IMR-90 (cell line): ENCODE results near the gene CDRT15L2. TPM values are rescaled to one million over a fixed set of nuclear protein-coding genes. Genes with fewer than 3 reads are reported as not detected.
"Not testable (repeated sequence)": the region's sequence is repeated elsewhere in the genome, so short reads cannot be mapped to it uniquely, and the experiment has no call there.

Source experiments
- ATAC-seq: fragments of 200-7000 bp; cut with Tn5 transposase; 2 replicates; pipeline ENCODE4 v1.9.1; 2020; ENCODE audit warnings: low read depth, mild to moderate bottlenecking, moderate library complexity
- BruUV-seq: library from RNA; stranded (reverse); fragments of 400-500 nt; replicated peaks from 2 replicates; lab custom pipeline; 2021; lab: Mats Ljungman, UMichigan
- CTCF ChIA-PET: fragments of 300-600 bp; formaldehyde crosslinking; extraction: SDS; loops from one replicate; lab custom pipeline; 2021; ENCODE audit warnings: antibody characterized with exemption; lab: Yijun Ruan, JAX
- POLR2A ChIA-PET: fragments of 300-600 bp; sonication (Branson Sonifier 250); formaldehyde crosslinking; loops from one replicate; lab custom pipeline; 2022; ENCODE audit warnings: antibody characterized with exemption; ENCODE audit not compliant: unreplicated experiment; lab: Charles Lee
- DNase-seq: peaks from one replicate; pipeline ENCODE4 v3.0.0; 2013
- H2AFZ ChIP-seq: replicated peaks from 2 replicates; pipeline ENCODE3; 2013; ENCODE audit warnings: low read length, mild to moderate bottlenecking; ENCODE audit not compliant: poor library complexity
- H2AK5ac ChIP-seq: 2 replicates; pipeline ENCODE4 v1.6.1; 2013; ENCODE audit warnings: low read depth, low read length, inconsistent platforms
- H2AK9ac ChIP-seq: replicated peaks from 2 replicates; pipeline ENCODE3; 2013; ENCODE audit warnings: mild to moderate bottlenecking, low read depth, low read length, moderate library complexity; ENCODE audit not compliant: poor library complexity
- H2BK120ac ChIP-seq: 2 replicates; pipeline ENCODE4 v1.6.1; 2013; ENCODE audit warnings: low read depth, low read length, inconsistent platforms
- H2BK15ac ChIP-seq: 3 replicates; pipeline ENCODE4 v1.6.1; 2013; ENCODE audit warnings: low read depth, low read length, inconsistent platforms
- H2BK20ac ChIP-seq: 2 replicates; pipeline ENCODE4 v1.6.1; 2013; ENCODE audit warnings: low read depth, mild to moderate bottlenecking, inconsistent platforms, low read length, moderate library complexity
- H2BK5ac ChIP-seq: 2 replicates; pipeline ENCODE4 v1.6.1; 2013; ENCODE audit warnings: mild to moderate bottlenecking, low read depth, low read length, inconsistent platforms; ENCODE audit not compliant: poor library complexity, severe bottlenecking
- H3K14ac ChIP-seq: replicated peaks from 2 replicates; pipeline ENCODE4 v1.6.1; 2013; ENCODE audit warnings: low read depth, low read length, inconsistent platforms
- H3K18ac ChIP-seq: 2 replicates; pipeline ENCODE4 v1.6.1; 2013; ENCODE audit warnings: low read depth, low read length, control low read depth
- H3K23ac ChIP-seq: 2 replicates; pipeline ENCODE4 v1.6.1; 2013; ENCODE audit warnings: low read depth, low read length, inconsistent platforms
- H3K27ac ChIP-seq: 2 replicates; pipeline ENCODE4 v1.5.1; 2013; ENCODE audit warnings: mild to moderate bottlenecking, control low read depth, low read length; ENCODE audit not compliant: insufficient read depth
- H3K27me3 ChIP-seq: 2 replicates; pipeline ENCODE4 v1.6.1; 2013; ENCODE audit warnings: low read length; ENCODE audit not compliant: control insufficient read depth, insufficient read depth
- H3K36me3 ChIP-seq: 2 replicates; pipeline ENCODE4 v1.6.1; 2013; ENCODE audit warnings: low read length, mixed read lengths; ENCODE audit not compliant: control insufficient read depth, insufficient read depth
- H3K4ac ChIP-seq: 2 replicates; pipeline ENCODE4 v1.6.1; 2013; ENCODE audit warnings: low read depth, low read length, inconsistent platforms
- H3K4me1 ChIP-seq: 2 replicates; pipeline ENCODE4 v1.6.1; 2013; ENCODE audit warnings: low read length, mixed read lengths; ENCODE audit not compliant: control insufficient read depth, insufficient read depth
- H3K4me2 ChIP-seq: 2 replicates; pipeline ENCODE4 v1.6.1; 2013; ENCODE audit warnings: low read depth, mild to moderate bottlenecking, control low read depth, low read length, moderate library complexity
- H3K4me3 ChIP-seq: 2 replicates; pipeline ENCODE4 v1.5.1; 2013; ENCODE audit warnings: low read depth, mild to moderate bottlenecking, control low read depth, low read length, moderate library complexity; ENCODE audit not compliant: insufficient read depth
- H3K56ac ChIP-seq: 2 replicates; pipeline ENCODE4 v1.6.1; 2013; ENCODE audit warnings: low read length, inconsistent platforms; ENCODE audit not compliant: insufficient read depth; ENCODE audit errors: extremely low read depth
- H3K79me1 ChIP-seq, 2 experiments: 2 replicates each; pipeline ENCODE4 v1.6.1; 2013; ENCODE audit warnings: low read length in 2 of 2, inconsistent platforms in 1 of 2, low read depth in 1 of 2
- H3K9ac ChIP-seq: 2 replicates; pipeline ENCODE4 v1.6.1; 2013; ENCODE audit warnings: low read depth, low read length, control low read depth
- H3K9me1 ChIP-seq: 2 replicates; pipeline ENCODE4 v1.6.1; 2013; ENCODE audit warnings: low read length, inconsistent platforms; ENCODE audit not compliant: insufficient read depth
- H3K9me3 ChIP-seq: 2 replicates; pipeline ENCODE4 v1.6.1; 2013; ENCODE audit warnings: low read length; ENCODE audit not compliant: control insufficient read depth, insufficient read depth
- H4K20me1 ChIP-seq: 2 replicates; pipeline ENCODE4 v1.6.1; 2013; ENCODE audit warnings: low read length, inconsistent platforms; ENCODE audit not compliant: insufficient read depth
- H4K5ac ChIP-seq: 2 replicates; pipeline ENCODE4 v1.6.1; 2013; ENCODE audit warnings: mild to moderate bottlenecking, low read depth, low read length, control low read depth
- H4K8ac ChIP-seq, 2 experiments: 2 replicates each; pipeline ENCODE4 v1.6.1; 2013; ENCODE audit warnings: low read depth in 2 of 2, low read length in 2 of 2, control low read depth in 1 of 2, inconsistent platforms in 1 of 2
- H4K91ac ChIP-seq: 2 replicates; pipeline ENCODE4 v1.6.1; 2013; ENCODE audit warnings: low read depth, low read length, inconsistent platforms; ENCODE audit not compliant: insufficient read depth
- WGBS, 2 experiments: methylation state at CpG; one replicate each; pipeline versions ENCODE4 v1.1.5 to v1.1.7; 2013; ENCODE audit warnings: missing lambda C conversion rate in 2 of 2; ENCODE audit not compliant: insufficient read length in 1 of 2; ENCODE audit errors: extremely low coverage in 2 of 2; 5-methylcytosine and 5-hydroxymethylcytosine counted together
- dilution Hi-C: fragments of 300-500 bp; cut with HindIII; formaldehyde crosslinking; loops from one replicate; pipeline ENCODE4 v1.14.3; 2018; ENCODE audit warnings: low sequenced_read_pairs; ENCODE audit not compliant: unreplicated experiment
- in situ Hi-C: fragments of 300-500 bp; cut with MboI; formaldehyde crosslinking; loops from 3 replicates; pipeline ENCODE4 v1.14.3; 2019; ENCODE audit warnings: low sequenced_read_pairs, inconsistent platforms, mixed read lengths
- intact Hi-C: fragments of 100-400 bp; cut with micrococcal nuclease; formaldehyde crosslinking; loops from 2 replicates; pipeline ENCODE4 v1.10.0; 2022
- polyA plus RNA-seq, 3 experiments: library from polyadenylated mRNA; depleted of rRNA; stranded (reverse); fragments of >200 nt; gene quantifications; 2 replicates each; pipeline ENCODE4 v1.2.3, GENCODE V29; 2012; ENCODE audit warnings: low replicate concordance in 1 of 3
- total RNA-seq: library from RNA; depleted of rRNA; stranded (reverse); fragments of >200 nt; gene quantifications from 2 replicates; pipeline ENCODE4 v1.2.3, GENCODE V29; 2012

Gene CDRT15L2
- total and polyA plus RNA-seq, 2 of the 4 experiments (the other 2 are of a cell fraction), result not detected

DNA sequence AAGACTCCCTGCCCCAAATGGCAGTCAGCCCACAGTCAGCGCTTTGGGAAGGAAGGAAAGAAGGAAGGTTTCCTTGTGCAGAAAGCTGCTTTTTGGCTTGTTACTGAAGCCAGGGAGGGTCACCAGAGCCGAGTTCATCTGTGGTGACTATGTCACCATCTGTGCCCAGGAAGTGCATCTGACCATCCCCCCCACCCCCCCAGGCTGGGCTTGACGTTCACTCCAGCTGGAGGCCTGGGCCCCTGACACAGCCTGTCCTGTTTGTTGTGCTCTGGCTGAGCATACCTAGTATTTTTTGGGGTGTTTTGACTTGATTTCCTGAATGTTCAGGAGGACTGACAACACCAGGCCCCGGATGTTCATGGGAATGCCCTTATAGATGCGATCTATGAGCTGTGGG is 31.6 kb upstream of the CDRT15L2 start:
- DNase-seq, H3K23ac ChIP-seq, H2BK20ac ChIP-seq, H3K27me3 ChIP-seq, H3K14ac ChIP-seq, in situ Hi-C loops, POLR2A ChIA-PET, H4K5ac ChIP-seq, H3K9me1 ChIP-seq, H2BK120ac ChIP-seq, H3K4ac ChIP-seq, H2AK5ac ChIP-seq, H3K79me1 ChIP-seq, H3K9me3 ChIP-seq, ATAC-seq, H3K18ac ChIP-seq, H4K91ac ChIP-seq, H3K4me2 ChIP-seq, H3K27ac ChIP-seq, H2AK9ac ChIP-seq, BruUV-seq, H3K36me3 ChIP-seq, H3K4me3 ChIP-seq, H4K20me1 ChIP-seq, intact Hi-C loops, H4K8ac ChIP-seq, H2AFZ ChIP-seq, CTCF ChIA-PET, H2BK5ac ChIP-seq, H3K4me1 ChIP-seq, H3K56ac ChIP-seq, H3K9ac ChIP-seq, dilution Hi-C loops, H2BK15ac ChIP-seq: not testable (repeated sequence)
- WGBS, 2 experiments, result no CpG with 5 or more reads among the region's 5 CpGs

DNA sequence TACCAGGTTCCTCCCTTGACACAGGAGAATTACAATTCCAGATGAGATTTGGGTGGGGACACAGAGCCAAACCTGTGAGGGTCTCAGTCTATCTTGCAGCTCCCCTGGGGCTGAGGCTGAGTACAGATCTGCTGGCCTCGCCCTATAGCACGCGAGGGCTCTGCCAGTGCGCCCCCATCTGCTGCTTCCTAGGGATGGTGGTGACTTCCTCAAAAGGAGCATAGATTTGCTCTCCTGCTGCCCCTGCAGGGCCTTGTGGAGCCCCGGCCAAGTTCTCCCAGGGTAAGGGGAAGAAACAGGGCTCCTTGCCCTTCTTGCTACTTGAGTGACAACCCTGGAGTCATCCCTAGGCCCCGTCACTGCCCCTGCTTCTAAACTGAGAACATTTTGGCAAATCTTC is 26.6 kb upstream of the CDRT15L2 start:
- H3K27me3 ChIP-seq, H3K23ac ChIP-seq, POLR2A ChIA-PET, H3K4me2 ChIP-seq, DNase-seq, H3K56ac ChIP-seq, H3K4me1 ChIP-seq, H2BK120ac ChIP-seq, H3K4me3 ChIP-seq, H2BK20ac ChIP-seq, H4K5ac ChIP-seq, H3K18ac ChIP-seq, H3K36me3 ChIP-seq, H4K20me1 ChIP-seq, H3K9me3 ChIP-seq, H4K8ac ChIP-seq, BruUV-seq, H2AK9ac ChIP-seq, H3K9ac ChIP-seq, H2AK5ac ChIP-seq, H3K4ac ChIP-seq, in situ Hi-C loops, H3K27ac ChIP-seq, H4K91ac ChIP-seq, intact Hi-C loops, H2AFZ ChIP-seq, H2BK5ac ChIP-seq, ATAC-seq, H3K9me1 ChIP-seq, H3K14ac ChIP-seq, dilution Hi-C loops, H3K79me1 ChIP-seq, CTCF ChIA-PET, H2BK15ac ChIP-seq: not testable (repeated sequence)
- WGBS, 2 experiments, result no CpG with 5 or more reads among the region's 6 CpGs
